Upper lobe of right lung (tissue), 1 donor: ENCODE measurements around the gene PIH1D1. TPM values are rescaled to one million over a fixed set of nuclear protein-coding genes. Genes with fewer than 3 reads are reported as not detected.
"Not testable (repeated sequence)": the region's sequence is repeated elsewhere in the genome, so short reads cannot be mapped to it uniquely, and the experiment has no call there.

Source experiments
- ATAC-seq: fragments of 200-7000 bp; cut with Tn5 transposase; one replicate; pipeline ENCODE4 v1.9.1; 2020; ENCODE audit warnings: mild to moderate bottlenecking, moderate library complexity
- DNase-seq: peaks from one replicate; pipeline ENCODE4 v3.0.0-alpha.2; 2020
- H3K27ac ChIP-seq: fragments of 200-600 bp; one replicate; pipeline ENCODE4 v1.8.0; 2022
- H3K27me3 ChIP-seq: fragments of 200-600 bp; one replicate; pipeline ENCODE4 v1.8.0; 2022; ENCODE audit warnings: mild to moderate bottlenecking
- H3K36me3 ChIP-seq: fragments of 200-600 bp; one replicate; pipeline ENCODE4 v1.8.0; 2022
- H3K4me1 ChIP-seq: fragments of 200-600 bp; one replicate; pipeline ENCODE4 v1.8.0; 2022
- H3K4me3 ChIP-seq: fragments of 200-600 bp; one replicate; pipeline ENCODE4 v1.8.0; 2022; ENCODE audit warnings: mild to moderate bottlenecking
- H3K9me3 ChIP-seq: fragments of 200-600 bp; one replicate; pipeline ENCODE4 v1.8.0; 2022
- intact Hi-C: fragments of 100-400 bp; cut with DNase I; formaldehyde crosslinking; loops from one replicate; pipeline ENCODE4 v1.11.0; 2022
- total RNA-seq: library from RNA; stranded (reverse); fragmentation: NEBNext Ultra II Directional; extraction: Animal tissue kit (Norgen Biotek cat#: 25700); gene quantifications from one replicate; pipeline ENCODE4 v1.2.1, GENCODE V29; 2021
- TF ChIP-seq, protein P1 (sequence below): fragments of 200-600 bp; IDR thresholded peaks from one replicate; pipeline ENCODE4 v1.8.0; 2022; ENCODE audit warnings: antibody characterized with exemption
- donor health status: DM: no; HTN: yes; CAD: no; lungs with severe emphysema.

Gene PIH1D1
- total RNA-seq, 1 donor from 2014 or later = 64.2 TPM

DNA sequence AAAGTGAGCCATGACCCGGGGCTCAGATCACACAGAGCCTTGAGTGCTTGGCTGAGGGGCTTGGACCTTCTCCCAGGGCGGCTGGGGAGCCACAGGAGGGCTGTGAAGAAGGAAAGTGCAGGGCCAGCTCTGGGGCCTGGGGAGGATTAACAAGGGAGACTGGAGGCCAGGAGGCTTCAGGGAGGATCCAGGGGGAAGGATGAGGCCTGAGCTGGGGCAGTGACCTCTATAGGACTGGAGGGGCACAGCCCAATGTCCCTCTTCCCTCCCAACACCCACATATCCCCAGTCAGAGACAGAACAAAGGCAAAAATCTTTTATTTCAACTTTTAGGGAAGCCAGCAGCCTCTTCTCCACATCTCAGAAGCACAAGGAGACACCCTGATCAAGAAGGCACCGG, 5.6 kb downstream of the PIH1D1 start:
- Histone ChIP-seq H3K27me3 (peaks cover 10% of the 10 kb centered on the region), H3K4me3 (no peak overlapping the region), H3K4me1 (peaks cover 10% of the 10 kb centered on the region), H3K27ac (no peak overlapping the region), H3K9me3 (no peaks in the 10 kb centered on the region), H3K36me3 (peaks cover 21% of the 10 kb centered on the region)
- TF ChIP-seq, protein P1, sequence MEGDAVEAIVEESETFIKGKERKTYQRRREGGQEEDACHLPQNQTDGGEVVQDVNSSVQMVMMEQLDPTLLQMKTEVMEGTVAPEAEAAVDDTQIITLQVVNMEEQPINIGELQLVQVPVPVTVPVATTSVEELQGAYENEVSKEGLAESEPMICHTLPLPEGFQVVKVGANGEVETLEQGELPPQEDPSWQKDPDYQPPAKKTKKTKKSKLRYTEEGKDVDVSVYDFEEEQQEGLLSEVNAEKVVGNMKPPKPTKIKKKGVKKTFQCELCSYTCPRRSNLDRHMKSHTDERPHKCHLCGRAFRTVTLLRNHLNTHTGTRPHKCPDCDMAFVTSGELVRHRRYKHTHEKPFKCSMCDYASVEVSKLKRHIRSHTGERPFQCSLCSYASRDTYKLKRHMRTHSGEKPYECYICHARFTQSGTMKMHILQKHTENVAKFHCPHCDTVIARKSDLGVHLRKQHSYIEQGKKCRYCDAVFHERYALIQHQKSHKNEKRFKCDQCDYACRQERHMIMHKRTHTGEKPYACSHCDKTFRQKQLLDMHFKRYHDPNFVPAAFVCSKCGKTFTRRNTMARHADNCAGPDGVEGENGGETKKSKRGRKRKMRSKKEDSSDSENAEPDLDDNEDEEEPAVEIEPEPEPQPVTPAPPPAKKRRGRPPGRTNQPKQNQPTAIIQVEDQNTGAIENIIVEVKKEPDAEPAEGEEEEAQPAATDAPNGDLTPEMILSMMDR = no peak
- intact Hi-C loops = loop anchor here (10.0 kb wide), 1 partner anchor 221 kb away; no protein-coding TSS in a partner anchor
- DNase-seq = no peak
- ATAC-seq = no peak

DNA sequence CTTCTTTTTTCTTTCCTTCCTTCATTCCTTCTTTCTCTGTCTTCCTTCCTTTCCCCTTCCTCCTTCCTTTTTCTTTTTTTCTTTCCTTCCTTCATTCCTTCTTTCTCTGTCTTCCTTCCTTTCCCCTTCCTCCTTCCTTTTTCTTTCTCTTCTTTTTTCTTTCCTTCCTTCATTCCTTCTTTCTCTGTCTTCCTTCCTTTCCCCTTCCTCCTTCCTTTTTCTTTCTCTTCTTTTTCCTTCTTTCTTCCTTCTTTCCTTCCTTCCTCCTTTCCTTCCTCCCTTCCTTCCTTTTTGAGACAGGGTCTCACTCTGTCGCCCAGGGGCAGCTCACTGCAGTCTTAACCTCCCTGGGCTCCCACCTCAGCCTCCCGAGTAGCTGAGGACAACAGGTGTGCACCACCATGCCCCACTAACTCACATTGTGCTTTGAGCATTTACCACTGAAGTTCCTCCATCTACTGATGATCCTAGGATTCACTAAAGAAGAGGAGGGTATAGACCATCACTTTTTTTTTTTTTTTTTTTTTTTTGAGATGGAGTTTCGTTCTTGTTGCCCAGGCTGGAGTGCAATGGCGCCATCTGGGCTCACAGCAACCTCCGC, 7.4 kb downstream of the PIH1D1 start:
- Histone ChIP-seq H3K27me3 (peaks cover 26% of the 10 kb centered on the region), H3K36me3 (peaks cover 18% of the 10 kb centered on the region)
- not testable (repeated sequence) for H3K4me3 ChIP-seq, ATAC-seq, H3K27ac ChIP-seq, H3K9me3 ChIP-seq, H3K4me1 ChIP-seq, DNase-seq
- intact Hi-C loops = loop anchor here (5.0 to 10.0 kb wide), 2 partner anchors 52 to 219 kb away; no protein-coding TSS in a partner anchor

DNA sequence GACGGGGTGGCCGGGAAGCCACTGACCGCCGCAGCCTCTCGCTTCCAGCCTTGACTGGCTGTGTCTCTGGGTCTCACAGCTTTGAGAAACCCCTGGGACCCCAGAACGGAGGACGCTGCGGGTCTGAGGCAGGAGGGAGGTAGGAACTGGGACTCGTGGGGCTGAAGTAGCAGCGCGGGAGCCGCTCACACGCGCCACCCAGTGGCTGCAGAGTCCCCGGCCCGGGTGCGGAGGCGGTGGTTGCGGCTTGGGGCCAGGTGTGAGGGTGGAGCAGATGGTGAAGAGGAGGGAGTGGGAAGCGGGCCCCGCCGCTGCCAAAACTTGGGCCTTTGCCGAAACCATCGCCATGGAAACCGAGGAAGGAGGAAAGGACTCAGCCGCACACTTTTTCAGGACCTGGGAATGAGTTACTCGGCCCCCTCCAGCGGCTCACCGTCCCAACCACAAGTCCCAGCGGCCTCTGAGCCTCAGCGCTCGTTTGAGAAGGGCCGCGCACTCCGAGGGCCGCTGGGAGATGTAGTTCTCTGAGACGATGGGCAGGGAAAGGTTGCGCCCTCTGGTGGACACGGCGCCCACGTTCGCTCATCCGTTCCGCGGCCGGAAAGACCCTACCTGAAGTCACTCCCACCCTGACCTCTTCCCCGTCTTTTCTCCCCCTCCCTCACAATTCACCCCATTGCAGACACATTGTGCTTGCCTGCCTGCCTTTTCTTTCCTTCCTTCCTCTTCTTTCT, 8.1 kb downstream of the PIH1D1 start:
- ATAC-seq = peak; percentile 93

DNA sequence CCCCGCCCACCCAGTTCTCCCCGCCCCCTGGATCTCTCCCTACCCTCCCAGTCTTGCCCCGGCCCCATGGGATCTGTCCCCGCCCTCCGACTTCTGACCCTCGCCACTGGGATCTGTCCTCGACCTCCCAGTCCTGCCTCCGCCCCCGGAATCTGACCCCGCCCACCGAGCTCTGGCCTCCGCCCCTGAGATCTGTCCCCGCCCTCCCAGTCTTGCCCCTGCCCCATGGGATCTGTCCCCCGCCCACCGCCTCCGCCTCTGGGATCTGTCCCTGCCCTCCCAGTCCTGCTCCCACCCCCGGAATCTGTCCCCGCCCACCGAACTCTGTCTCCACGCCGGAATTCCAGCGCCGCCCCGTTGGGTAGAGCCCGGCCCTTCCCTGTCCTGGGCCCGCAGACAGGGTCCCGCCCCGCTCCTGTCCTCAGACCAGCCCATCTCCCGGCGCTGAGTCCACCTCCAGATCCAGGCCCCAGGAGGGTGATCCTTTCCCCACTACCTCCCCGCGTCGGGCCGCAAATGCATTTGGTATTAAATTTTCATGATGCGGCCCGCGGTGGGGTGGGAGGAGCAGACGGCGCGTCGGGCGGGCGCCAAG, 8.7 kb downstream of the PIH1D1 start:
- ATAC-seq (peak; percentile 80), DNase-seq (peak; percentile 97)
- no peaks in the 10 kb centered on the region for H3K9me3 ChIP-seq
- peak overlapping the region; percentile 86 for H3K4me3 ChIP-seq
- peaks cover 4% of the 10 kb centered on the region for H3K4me1 ChIP-seq
- intact Hi-C loops = loop anchor here (5.0 to 10.0 kb wide), 2 partner anchors 51 to 218 kb away; no protein-coding TSS in a partner anchor
- peaks cover 9% of the 10 kb centered on the region for H3K36me3 ChIP-seq
- TF ChIP-seq, protein P1 = no peak
- H3K27ac ChIP-seq = peak overlapping the region; percentile 69
- peaks cover 39% of the 10 kb centered on the region for H3K27me3 ChIP-seq

More for the DNA sequence above, 8.1 kb downstream of the PIH1D1 start:
- intact Hi-C loops = loop anchor here (5.0 to 10.0 kb wide), 2 partner anchors 51 to 219 kb away; no protein-coding TSS in a partner anchor
- Histone ChIP-seq H3K4me3 (peak overlapping the region; percentile 86), H3K36me3 (peaks cover 11% of the 10 kb centered on the region), H3K27ac (peak overlapping the region; percentile 69), H3K9me3 (no peaks in the 10 kb centered on the region), H3K27me3 (peaks cover 33% of the 10 kb centered on the region), H3K4me1 (peaks cover 4% of the 10 kb centered on the region)
- DNase-seq = peak; percentile 96
- TF ChIP-seq, protein P1 = peak; percentile 75

DNA sequence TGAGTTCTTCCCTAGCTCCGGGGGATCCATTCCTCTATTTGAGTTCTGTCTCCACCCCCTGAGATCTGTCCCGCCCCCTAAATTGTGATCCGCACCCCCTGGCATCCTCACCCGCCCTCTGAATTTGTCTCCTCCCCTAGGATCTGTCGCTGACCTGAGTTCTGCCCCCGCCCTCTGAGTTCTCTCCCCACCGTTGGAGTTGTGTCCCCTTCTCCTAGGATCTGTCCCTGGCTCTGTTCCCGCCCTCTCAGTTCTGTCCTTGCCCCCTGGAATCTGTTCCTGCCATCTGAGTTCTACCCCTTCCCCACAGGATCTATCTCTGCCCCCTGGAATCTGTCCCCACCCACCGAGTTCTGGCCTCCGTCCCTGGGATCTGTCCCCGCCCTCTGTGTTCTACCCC, 9.3 kb downstream of the PIH1D1 start:
- no peak for DNase-seq
- ATAC-seq = no peak
- no peaks in the 10 kb centered on the region for H3K9me3 ChIP-seq
- intact Hi-C loops = loop anchor here (5.0 to 10.0 kb wide), 2 partner anchors 50 to 218 kb away; no protein-coding TSS in a partner anchor
- H3K4me1 ChIP-seq = peaks cover 4% of the 10 kb centered on the region
- TF ChIP-seq, protein P1 = no peak
- H3K36me3 ChIP-seq = peaks cover 9% of the 10 kb centered on the region
- H3K27me3 ChIP-seq = peaks cover 41% of the 10 kb centered on the region
- H3K27ac ChIP-seq = no peak overlapping the region
- peak overlapping the region; percentile 8 for H3K4me3 ChIP-seq

DNA sequence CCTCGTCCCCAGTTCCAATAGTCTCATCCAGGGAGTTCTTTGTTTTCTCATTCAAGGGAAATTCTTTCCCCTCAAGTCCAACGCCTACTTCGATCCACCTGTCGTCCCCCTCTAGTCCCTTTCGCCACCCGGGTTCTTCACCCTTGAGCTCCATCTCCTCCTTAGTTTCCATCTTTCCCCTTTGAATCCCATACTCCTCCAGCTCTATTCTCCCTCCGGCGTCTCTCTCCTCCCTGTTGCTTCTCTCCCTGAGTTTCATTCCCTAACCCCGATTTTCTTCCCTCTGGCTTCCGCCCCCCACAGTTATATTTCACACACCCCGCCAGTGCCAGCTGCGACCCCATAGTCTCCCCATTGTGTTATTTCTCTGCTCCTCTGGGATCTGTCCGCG, 9.7 kb downstream of the PIH1D1 start:
- H3K36me3 ChIP-seq = peaks cover 6% of the 10 kb centered on the region
- no peak for DNase-seq
- no peak for ATAC-seq
- intact Hi-C loops = loop anchor here (5.0 to 10.0 kb wide), 2 partner anchors 50 to 217 kb away; no protein-coding TSS in a partner anchor
- TF ChIP-seq, protein P1 = no peak
- H3K27me3 ChIP-seq = peaks cover 45% of the 10 kb centered on the region
- peaks cover 4% of the 10 kb centered on the region for H3K4me1 ChIP-seq
- H3K4me3 ChIP-seq = peak overlapping the region; percentile 8
- H3K27ac ChIP-seq = no peak overlapping the region
- no peaks in the 10 kb centered on the region for H3K9me3 ChIP-seq
